Measurements from ENCODE around the gene BLVRB.

GRCh38 chr19:40508739-40509260 lies 43.3 kb upstream of the BLVRB start:
- TF ChIP-seq, protein P1, sequence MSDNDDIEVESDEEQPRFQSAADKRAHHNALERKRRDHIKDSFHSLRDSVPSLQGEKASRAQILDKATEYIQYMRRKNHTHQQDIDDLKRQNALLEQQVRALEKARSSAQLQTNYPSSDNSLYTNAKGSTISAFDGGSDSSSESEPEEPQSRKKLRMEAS (IDR thresholded peaks at IDR 0.05): no peak
- TF ChIP-seq TAF1 (IDR thresholded peaks at IDR 0.05; ENCODE audit: low read depth) (no peak), RAD21 (IDR thresholded peaks at IDR 0.05; ENCODE audit: low read depth) (no peak), CEBPB (IDR thresholded peaks at IDR 0.05) (no peak), NFIC (IDR thresholded peaks at IDR 0.05) (no peak), EP300 (IDR thresholded peaks at IDR 0.05; ENCODE audit: borderline replicate concordance) (no peak), TEAD4 (IDR thresholded peaks at IDR 0.05) (no peak), EGR1 (IDR thresholded peaks at IDR 0.05) (no peak), ZBTB7A (IDR thresholded peaks at IDR 0.05; ENCODE audit: low read depth) (no peak), YY1 (IDR thresholded peaks at IDR 0.05; ENCODE audit: low read depth) (no peak)

Measured in Ishikawa (cell line).